ENCODE data around the gene GTF3C1.

DNA sequence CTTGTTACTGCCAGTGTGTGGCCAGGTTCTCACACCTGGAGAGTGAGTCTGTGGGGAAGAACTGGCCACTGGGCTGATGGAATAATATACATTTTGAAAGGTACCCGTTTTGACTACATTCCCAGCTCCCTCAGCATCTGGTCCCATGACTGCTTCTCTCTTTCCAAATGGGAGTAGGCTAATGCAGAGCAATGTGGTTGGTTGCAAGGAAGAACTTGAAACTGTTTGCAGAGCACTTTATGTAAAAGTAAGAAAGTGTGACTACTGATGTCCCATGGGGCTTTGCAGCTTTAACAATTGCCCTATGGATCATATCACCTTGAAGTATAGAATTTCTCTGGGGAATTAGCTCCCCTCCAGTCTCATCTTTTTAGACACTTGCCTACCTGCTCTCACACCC is 9.2 kb upstream of the GTF3C1 start:
- TF ChIP-seq, protein P1, sequence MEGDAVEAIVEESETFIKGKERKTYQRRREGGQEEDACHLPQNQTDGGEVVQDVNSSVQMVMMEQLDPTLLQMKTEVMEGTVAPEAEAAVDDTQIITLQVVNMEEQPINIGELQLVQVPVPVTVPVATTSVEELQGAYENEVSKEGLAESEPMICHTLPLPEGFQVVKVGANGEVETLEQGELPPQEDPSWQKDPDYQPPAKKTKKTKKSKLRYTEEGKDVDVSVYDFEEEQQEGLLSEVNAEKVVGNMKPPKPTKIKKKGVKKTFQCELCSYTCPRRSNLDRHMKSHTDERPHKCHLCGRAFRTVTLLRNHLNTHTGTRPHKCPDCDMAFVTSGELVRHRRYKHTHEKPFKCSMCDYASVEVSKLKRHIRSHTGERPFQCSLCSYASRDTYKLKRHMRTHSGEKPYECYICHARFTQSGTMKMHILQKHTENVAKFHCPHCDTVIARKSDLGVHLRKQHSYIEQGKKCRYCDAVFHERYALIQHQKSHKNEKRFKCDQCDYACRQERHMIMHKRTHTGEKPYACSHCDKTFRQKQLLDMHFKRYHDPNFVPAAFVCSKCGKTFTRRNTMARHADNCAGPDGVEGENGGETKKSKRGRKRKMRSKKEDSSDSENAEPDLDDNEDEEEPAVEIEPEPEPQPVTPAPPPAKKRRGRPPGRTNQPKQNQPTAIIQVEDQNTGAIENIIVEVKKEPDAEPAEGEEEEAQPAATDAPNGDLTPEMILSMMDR (IDR thresholded peaks at IDR 0.05; ENCODE audit: low read depth, low read length), result no peak
- no peak for TF ChIP-seq EZH2phosphoT487 (IDR thresholded peaks at IDR 0.05; ENCODE audit: low read depth)

Measured in OCI-LY3 (cell line).